HEK293 (cell line): ENCODE results near the gene RIC8B.

Experiments
- CTCF ChIA-PET: fragments of 350-600 bp; formaldehyde crosslinking; extraction: SDS; loops from one replicate; lab custom pipeline; 2021; ENCODE audit warnings: antibody characterized with exemption; lab: Yijun Ruan, JAX
- POLR2A ChIA-PET: fragments of 300-600 bp; formaldehyde crosslinking; extraction: SDS; loops from one replicate; lab custom pipeline; 2020; ENCODE audit warnings: antibody characterized with exemption, inconsistent platforms; lab: Yijun Ruan, JAX
- H3K27ac ChIP-seq: fragments of 200-500 bp; sonication (Bioruptor generic); 2 replicates; pipeline ENCODE4 v1.5.1; 2014; ENCODE audit warnings: low read depth, low read length, control low read depth, inconsistent platforms; ENCODE audit errors: extremely low read depth
- H3K36me3 ChIP-seq, 2 experiments: fragments of 200-500 bp in 1 of 2; sonication (Bioruptor generic) in 1 of 2; 1 replicate in 1 of 2; 2 replicates in 1 of 2; pipeline ENCODE4 v1.5.1; 2014 to 2017; ENCODE audit warnings: inconsistent platforms in 2 of 2, low read length in 2 of 2; ENCODE audit not compliant: control insufficient read depth in 2 of 2, insufficient read depth in 1 of 2
- H3K4me1 ChIP-seq: fragments of 200-500 bp; sonication (Bioruptor generic); 2 replicates; pipeline ENCODE4 v1.5.1; 2014; ENCODE audit warnings: mild to moderate bottlenecking, low read length, inconsistent platforms; ENCODE audit not compliant: control insufficient read depth, insufficient read depth
- H3K4me3 ChIP-seq: 2 replicates; pipeline ENCODE4 v1.5.1; 2011; ENCODE audit warnings: low read depth, mild to moderate bottlenecking, control low read depth, low read length, moderate library complexity
- H3K9me3 ChIP-seq: fragments of 200-500 bp; sonication (Bioruptor generic); 2 replicates; pipeline ENCODE4 v1.5.1; 2014; ENCODE audit warnings: low read depth, low read length, inconsistent platforms; ENCODE audit not compliant: control insufficient read depth, insufficient read depth
- EGR2 ChIP-seq: fragments of 450-650 bp; formaldehyde crosslinking; IDR thresholded peaks from 2 replicates; pipeline ENCODE4 v1.5.1; 2016; ENCODE audit warnings: low read depth, missing biosample characterization, missing genetic modification characterization
- ELK4 ChIP-seq: IDR thresholded peaks from 2 replicates; pipeline ENCODE4 v1.6.1; 2011; ENCODE audit warnings: mild to moderate bottlenecking, low read depth, low read length, borderline replicate concordance
- GFI1B ChIP-seq: fragments of 450-650 bp; formaldehyde crosslinking; IDR thresholded peaks from 2 replicates; pipeline ENCODE4 v1.5.1; 2016; ENCODE audit warnings: missing biosample characterization, missing genetic modification characterization
- HOXD13 ChIP-seq: sonication (generic); formaldehyde crosslinking; IDR thresholded peaks from 2 replicates; pipeline ENCODE4 v1.8.0; 2022; ENCODE audit warnings: missing genetic modification reagents, borderline replicate concordance
- INSM2 ChIP-seq: fragments of 450-650 bp; formaldehyde crosslinking; IDR thresholded peaks from 2 replicates; pipeline ENCODE4 v1.5.1; 2016; ENCODE audit warnings: missing biosample characterization, missing genetic modification characterization
- KLF10 ChIP-seq: fragments of 450-650 bp; IDR thresholded peaks from 2 replicates; pipeline ENCODE4 v1.5.1; 2018; ENCODE audit warnings: missing biosample characterization, mild to moderate bottlenecking, missing genetic modification characterization
- KLF16 ChIP-seq: fragments of 450-650 bp; formaldehyde crosslinking; IDR thresholded peaks from 2 replicates; pipeline ENCODE4 v1.5.1; 2017; ENCODE audit warnings: missing biosample characterization, missing genetic modification characterization
- OSR2 ChIP-seq: fragments of 450-650 bp; formaldehyde crosslinking; IDR thresholded peaks from 2 replicates; pipeline ENCODE4 v1.5.1; 2016; ENCODE audit warnings: missing biosample characterization, missing genetic modification characterization
- REPIN1 ChIP-seq: fragments of 450-650 bp; formaldehyde crosslinking; IDR thresholded peaks from 2 replicates; pipeline ENCODE4 v1.5.1; 2017; ENCODE audit warnings: missing biosample characterization, missing genetic modification characterization, low read depth
- SP7 ChIP-seq: fragments of 450-650 bp; formaldehyde crosslinking; IDR thresholded peaks from 2 replicates; pipeline ENCODE4 v1.5.1; 2016; ENCODE audit warnings: missing biosample characterization, missing genetic modification characterization
- ZBTB17 ChIP-seq: fragments of 450-650 bp; formaldehyde crosslinking; IDR thresholded peaks from 2 replicates; pipeline ENCODE4 v1.5.1; 2016; ENCODE audit warnings: missing biosample characterization, missing genetic modification characterization
- ZNF155 ChIP-seq: fragments of 450-650 bp; formaldehyde crosslinking; IDR thresholded peaks from 2 replicates; pipeline ENCODE4 v1.5.1; 2016; ENCODE audit warnings: missing biosample characterization, missing genetic modification characterization
- ZNF18 ChIP-seq: fragments of 450-650 bp; formaldehyde crosslinking; IDR thresholded peaks from 2 replicates; pipeline ENCODE4 v1.5.1; 2016; ENCODE audit warnings: missing biosample characterization, missing genetic modification characterization
- ZNF202 ChIP-seq: fragments of 450-650 bp; formaldehyde crosslinking; IDR thresholded peaks from 2 replicates; pipeline ENCODE4 v1.5.1; 2016; ENCODE audit warnings: missing biosample characterization, missing genetic modification characterization, borderline replicate concordance
- ZNF280C ChIP-seq: fragments of 450-650 bp; formaldehyde crosslinking; IDR thresholded peaks from 2 replicates; pipeline ENCODE4 v1.5.1; 2016; ENCODE audit warnings: missing biosample characterization, missing genetic modification characterization
- ZNF292 ChIP-seq: fragments of 450-650 bp; formaldehyde crosslinking; IDR thresholded peaks from 2 replicates; pipeline ENCODE4 v1.5.1; 2016; ENCODE audit warnings: low read depth, missing biosample characterization, missing genetic modification characterization, borderline replicate concordance
- ZNF335 ChIP-seq: fragments of 450-650 bp; formaldehyde crosslinking; conservative IDR thresholded peaks from 2 replicates; pipeline ENCODE4 v1.5.1; 2016; ENCODE audit warnings: missing biosample characterization, missing genetic modification characterization
- ZNF362 ChIP-seq: fragments of 450-650 bp; formaldehyde crosslinking; IDR thresholded peaks from 2 replicates; pipeline ENCODE4 v1.5.1; 2016; ENCODE audit warnings: missing biosample characterization, missing genetic modification characterization
- ZNF404 ChIP-seq: fragments of 450-650 bp; formaldehyde crosslinking; IDR thresholded peaks from 2 replicates; pipeline ENCODE4 v1.5.1; 2017; ENCODE audit warnings: missing biosample characterization, missing genetic modification characterization
- ZNF426 ChIP-seq: fragments of 450-650 bp; formaldehyde crosslinking; IDR thresholded peaks from 2 replicates; pipeline ENCODE4 v1.5.1; 2017; ENCODE audit warnings: missing biosample characterization, missing genetic modification characterization, mild to moderate bottlenecking, inconsistent platforms, moderate library complexity
- ZNF473 ChIP-seq: fragments of 450-650 bp; formaldehyde crosslinking; IDR thresholded peaks from 2 replicates; pipeline ENCODE4 v1.5.1; 2017; ENCODE audit warnings: missing biosample characterization, missing genetic modification characterization
- ZNF514 ChIP-seq: fragments of 450-650 bp; formaldehyde crosslinking; IDR thresholded peaks from 2 replicates; pipeline ENCODE4 v1.5.1; 2016; ENCODE audit warnings: missing biosample characterization, missing genetic modification characterization
- ZNF558 ChIP-seq: fragments of 450-650 bp; formaldehyde crosslinking; IDR thresholded peaks from 2 replicates; pipeline ENCODE4 v1.5.1; 2016; ENCODE audit warnings: missing biosample characterization, missing genetic modification characterization
- ZNF585B ChIP-seq: fragments of 450-650 bp; formaldehyde crosslinking; IDR thresholded peaks from 2 replicates; pipeline ENCODE4 v1.5.1; 2016; ENCODE audit warnings: missing biosample characterization, missing genetic modification characterization
- ZNF600 ChIP-seq: fragments of 450-650 bp; formaldehyde crosslinking; IDR thresholded peaks from 2 replicates; pipeline ENCODE4 v1.5.1; 2016; ENCODE audit warnings: missing biosample characterization, missing genetic modification characterization
- ZNF621 ChIP-seq: fragments of 450-650 bp; formaldehyde crosslinking; IDR thresholded peaks from 2 replicates; pipeline ENCODE4 v1.5.1; 2017; ENCODE audit warnings: missing biosample characterization, missing genetic modification characterization
- ZNF639 ChIP-seq: fragments of 450-650 bp; formaldehyde crosslinking; IDR thresholded peaks from 2 replicates; pipeline ENCODE4 v1.5.1; 2016; ENCODE audit warnings: missing biosample characterization, missing genetic modification characterization
- ZSCAN16 ChIP-seq: fragments of 450-650 bp; formaldehyde crosslinking; IDR thresholded peaks from 2 replicates; pipeline ENCODE4 v1.5.1; 2016; ENCODE audit warnings: missing biosample characterization, missing genetic modification characterization

The RIC8B gene

GRCh38 chr12:106866426-106867080, 92.1 kb downstream of the RIC8B start:
- Histone ChIP-seq H3K9me3 (no peaks in the 10 kb centered on the region), H3K27ac (no peak overlapping the region), H3K36me3 (peaks cover 0 to under 1% of the 10 kb centered on the region in 2 experiments; a peak in 2 of 3 replicates), H3K4me3 (no peak overlapping the region), H3K4me1 (no peaks in the 10 kb centered on the region; the same call in 1 of the 2 replicates)
- TF ChIP-seq KLF16 (tag by site-specific recombination) (no peak), KLF10 (tag by site-specific recombination) (no peak), ZNF426 (tag by site-specific recombination) (no peak), ZNF202 (tag by site-specific recombination) (no peak), OSR2 (tag by site-specific recombination) (no peak), ZNF600 (no peak), ZNF335 (tag by site-specific recombination) (no peak), SP7 (no peak), INSM2 (tag by site-specific recombination) (no peak), ELK4 (no peak), HOXD13 (no peak), ZBTB17 (no peak)
- CTCF ChIA-PET, result interaction anchor here (0.6 to 0.9 kb wide), 3 partner anchors 21 to 36 kb away, joined by 3 read pairs; no protein-coding TSS in a partner anchor
- POLR2A ChIA-PET, result no interaction called here

GRCh38 chr12:106867651-106868050, 93.2 kb downstream of the RIC8B start:
- CTCF ChIA-PET, result interaction anchor here (0.6 to 0.9 kb wide), 4 partner anchors 26 to 755 kb away, joined by 3 to 4 read pairs (median 3); no protein-coding TSS in a partner anchor
- Histone ChIP-seq H3K36me3 (peaks cover 0 to 4% of the 10 kb centered on the region in 2 experiments; a peak in 2 of 3 replicates), H3K27ac (no peak overlapping the region), H3K4me3 (no peak overlapping the region), H3K9me3 (no peaks in the 10 kb centered on the region), H3K4me1 (no peaks in the 10 kb centered on the region; the same call in 1 of the 2 replicates)
- POLR2A ChIA-PET, result no interaction called here
- no peak for TF ChIP-seq ZNF155
- TF ChIP-seq REPIN1 (tag by site-specific recombination), result no peak
- TF ChIP-seq ZNF18 (tag by site-specific recombination), result no peak
- no peak for TF ChIP-seq ZSCAN16
- TF ChIP-seq GFI1B (tag by site-specific recombination), result no peak
- no peak for TF ChIP-seq ZNF280C (tag by site-specific recombination)
- TF ChIP-seq ZNF292 (tag by site-specific recombination), result no peak
- no peak for TF ChIP-seq ZNF473 (tag by site-specific recombination)
- no peak for TF ChIP-seq EGR2 (tag by site-specific recombination)
- no peak for TF ChIP-seq ZNF404 (tag by site-specific recombination)
- TF ChIP-seq ZNF639, result no peak
- TF ChIP-seq ZNF585B (tag by site-specific recombination), result no peak
- no peak for TF ChIP-seq ZNF362 (tag by site-specific recombination)
- TF ChIP-seq ZNF558, result no peak
- no peak for TF ChIP-seq ZNF514
- TF ChIP-seq ZNF621 (tag by site-specific recombination), result no peak
